ENCODE measurements around the gene SPATA4.
"Not testable (repeated sequence)": the region's sequence is repeated elsewhere in the genome, so short reads cannot be mapped to it uniquely, and the experiment has no call there.

Gene SPATA4

GRCh38 chr4:176195184-176195978 is at the start of gene SPATA4:
TSS of gene SPATA4 (minus strand) at chr4:176195585. CDS start at chr4:176195562, 23 bp downstream.
- peak; percentile 86 for DNase-seq (ENCODE audit: low read depth)

GRCh38 chr4:176242764-176243347 is 47.5 kb upstream of the SPATA4 start:
- no peak for DNase-seq (ENCODE audit: low read depth)

GRCh38 chr4:176241703-176242102 is 46.3 kb upstream of the SPATA4 start:
- no peak for DNase-seq (ENCODE audit: low read depth)

GRCh38 chr4:176238826-176239225 is 43.4 kb upstream of the SPATA4 start:
- DNase-seq (ENCODE audit: low read depth) = no peak

- DNase-seq (ENCODE audit: low read depth) = peak; percentile 79
Measured at GRCh38 chr4:176238157-176238610, 42.8 kb upstream of the SPATA4 start.

- no peak for DNase-seq (ENCODE audit: low read depth)
Measured at GRCh38 chr4:176236946-176237345, 41.6 kb upstream of the SPATA4 start.

- no peak for DNase-seq (ENCODE audit: low read depth)
Measured at GRCh38 chr4:176230836-176231235, 35.5 kb upstream of the SPATA4 start.

GRCh38 chr4:176229645-176230044 is 34.3 kb upstream of the SPATA4 start:
- no peak for DNase-seq (ENCODE audit: low read depth)

GRCh38 chr4:176226736-176227135 is 31.4 kb upstream of the SPATA4 start:
- DNase-seq (ENCODE audit: low read depth) = no peak

GRCh38 chr4:176223561-176223960 is 28.2 kb upstream of the SPATA4 start:
- DNase-seq (ENCODE audit: low read depth) = no peak

GRCh38 chr4:176222149-176222548 is 26.8 kb upstream of the SPATA4 start:
- no peak for DNase-seq (ENCODE audit: low read depth)

- no peak for DNase-seq (ENCODE audit: low read depth)
Measured at GRCh38 chr4:176217510-176217909, 22.1 kb upstream of the SPATA4 start.

GRCh38 chr4:176212351-176212750 is 17.0 kb upstream of the SPATA4 start:
- DNase-seq (ENCODE audit: low read depth) = not testable (repeated sequence)

GRCh38 chr4:176210579-176211296 is 15.4 kb upstream of the SPATA4 start:
- no peak for DNase-seq (ENCODE audit: low read depth)

- DNase-seq (ENCODE audit: low read depth) = no peak
Measured at GRCh38 chr4:176210101-176210500, 14.7 kb upstream of the SPATA4 start.

- DNase-seq (ENCODE audit: low read depth) = no peak
Measured at GRCh38 chr4:176209535-176209934, 14.2 kb upstream of the SPATA4 start.

GRCh38 chr4:176207839-176208238 is 12.5 kb upstream of the SPATA4 start:
- no peak for DNase-seq (ENCODE audit: low read depth)

- no peak for DNase-seq (ENCODE audit: low read depth)
Measured at GRCh38 chr4:176205299-176205698, 9.9 kb upstream of the SPATA4 start.

GRCh38 chr4:176198316-176198903 is 3.0 kb upstream of the SPATA4 start:
- no peak for DNase-seq (ENCODE audit: low read depth)

- no peak for DNase-seq (ENCODE audit: low read depth)
Measured at GRCh38 chr4:176193938-176194337, 1.4 kb downstream of the SPATA4 start.

- no peak for DNase-seq (ENCODE audit: low read depth)
Measured at GRCh38 chr4:176193126-176193525, 2.3 kb downstream of the SPATA4 start.

- DNase-seq (ENCODE audit: low read depth) = no peak
Measured at GRCh38 chr4:176191974-176192373, 3.4 kb downstream of the SPATA4 start.

All from fibroblast of the conjunctiva (primary cell).